ENCODE results near the gene LRR1. TPM values are rescaled to one million over a fixed set of nuclear protein-coding genes. Genes with fewer than 3 reads are reported as not detected.

The LRR1 gene
- total and polyA plus RNA-seq, 2 of the 4 experiments (the other 2 are of a cell fraction): 11.6 to 20.8 TPM

DNA sequence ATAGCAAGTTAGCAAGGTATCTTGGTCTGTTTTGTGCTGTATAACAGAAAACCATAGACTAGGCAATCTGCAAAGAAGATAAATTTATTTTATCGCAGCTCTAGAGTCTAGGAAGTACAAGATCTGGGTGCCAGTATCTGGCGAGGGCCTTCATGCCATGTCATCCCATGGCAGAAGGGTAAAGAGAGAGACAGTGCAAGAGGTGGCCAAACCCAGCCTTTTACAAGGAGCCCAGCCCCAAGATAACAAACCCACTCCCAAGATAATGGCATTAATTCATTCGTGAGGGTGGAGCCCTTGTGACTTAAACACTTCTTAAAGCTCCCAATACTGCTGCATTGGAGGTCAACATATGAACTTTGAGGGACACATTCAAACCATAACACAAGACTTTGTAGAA lies 29.5 kb upstream of the LRR1 start:
- POLR2A ChIA-PET (ENCODE audit: unreplicated experiment): no interaction called here
- dilution Hi-C loops (cut with HindIII; ENCODE audit: low sequenced_read_pairs, unreplicated experiment) (no loop called here), in situ Hi-C loops (cut with MboI; ENCODE audit: low sequenced_read_pairs) (no loop called here)

More for the DNA sequence above, 29.5 kb upstream of the LRR1 start:
- H4K8ac ChIP-seq (ENCODE audit: low read depth in 2 of 2, low read length in 2 of 2): no peak overlapping the region
- H2AFZ ChIP-seq (replicated peaks; ENCODE audit: low read length, poor library complexity): no peak overlapping the region
- H3K4me3 ChIP-seq (ENCODE audit: insufficient read depth, low read depth, low read length): no peak overlapping the region
- H4K5ac ChIP-seq (ENCODE audit: low read depth, low read length): no peak overlapping the region
- no peak overlapping the region for H2BK15ac ChIP-seq (ENCODE audit: low read depth, low read length)
- no peak overlapping the region for H3K9ac ChIP-seq (ENCODE audit: low read depth, low read length)
- TF ChIP-seq NFE2L2 (IDR thresholded peaks at IDR 0.05; ENCODE audit: low read depth, low read length) (no peak), RCOR1 (IDR thresholded peaks at IDR 0.05; ENCODE audit: insufficient replicate concordance, low read length) (no peak), POLR2A (IDR thresholded peaks at IDR 0.05; ENCODE audit: low read depth, low read length) (no peak), CHD1 (IDR thresholded peaks at IDR 0.05; ENCODE audit: low read depth, low read length) (no peak), ELK1 (IDR thresholded peaks at IDR 0.05; ENCODE audit: borderline replicate concordance, low read depth, low read length) (no peak), CEBPB (IDR thresholded peaks at IDR 0.05; ENCODE audit: low read depth, low read length) (no peak), CTCF (conservative IDR thresholded peaks at IDR 0.05; ENCODE audit: low read depth, low read length) (no peak), RAD21 (IDR thresholded peaks at IDR 0.05; ENCODE audit: low read length) (no peak)
- TF ChIP-seq, protein P1, sequence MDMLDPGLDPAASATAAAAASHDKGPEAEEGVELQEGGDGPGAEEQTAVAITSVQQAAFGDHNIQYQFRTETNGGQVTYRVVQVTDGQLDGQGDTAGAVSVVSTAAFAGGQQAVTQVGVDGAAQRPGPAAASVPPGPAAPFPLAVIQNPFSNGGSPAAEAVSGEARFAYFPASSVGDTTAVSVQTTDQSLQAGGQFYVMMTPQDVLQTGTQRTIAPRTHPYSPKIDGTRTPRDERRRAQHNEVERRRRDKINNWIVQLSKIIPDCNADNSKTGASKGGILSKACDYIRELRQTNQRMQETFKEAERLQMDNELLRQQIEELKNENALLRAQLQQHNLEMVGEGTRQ (IDR thresholded peaks at IDR 0.05; ENCODE audit: low read depth, low read length): no peak
- no peak overlapping the region for H2BK120ac ChIP-seq (ENCODE audit: low read depth, low read length)
- peaks cover 2% of the 10 kb centered on the region; the same call in 1 of the 2 replicates for H3K36me3 ChIP-seq (ENCODE audit: control insufficient read depth, insufficient read depth, low read length)
- no peak overlapping the region for H3K27ac ChIP-seq (ENCODE audit: insufficient read depth, low read length)
- intact Hi-C loops (cut with micrococcal nuclease): no loop called here
- no peaks in the 10 kb centered on the region for H3K9me3 ChIP-seq (ENCODE audit: control insufficient read depth, insufficient read depth, low read length)
- no peak overlapping the region for H3K56ac ChIP-seq (ENCODE audit: extremely low read depth, insufficient read depth, low read length)
- H2BK20ac ChIP-seq (ENCODE audit: low read depth, low read length): no peak overlapping the region
- H2AK9ac ChIP-seq (replicated peaks; ENCODE audit: low read depth, low read length, poor library complexity): no peak overlapping the region
- no peak overlapping the region for H3K14ac ChIP-seq (replicated peaks; ENCODE audit: low read depth, low read length)
- CTCF ChIA-PET: no interaction called here
- ATAC-seq (ENCODE audit: low read depth) (no peak), DNase-seq (no peak)
- H3K9me1 ChIP-seq (ENCODE audit: insufficient read depth, low read length): no peaks in the 10 kb centered on the region
- no peak overlapping the region for H4K91ac ChIP-seq (ENCODE audit: insufficient read depth, low read depth, low read length)
- no peak overlapping the region for H2AK5ac ChIP-seq (ENCODE audit: low read depth, low read length)
- WGBS, 2 experiments (ENCODE audit: extremely low coverage in 2 of 2, insufficient read length in 1 of 2): no CpG with 5 or more reads among the region's 3 CpGs
- BruUV-seq (replicated peaks): no TSS peak
- H3K79me1 ChIP-seq (ENCODE audit: low read depth in 1 of 2, low read length in 2 of 2): no peaks in the 10 kb centered on the region
- no peak overlapping the region for H3K23ac ChIP-seq (ENCODE audit: low read depth, low read length)
- H3K4ac ChIP-seq (ENCODE audit: low read depth, low read length): no peak overlapping the region
- H3K4me1 ChIP-seq (ENCODE audit: control insufficient read depth, insufficient read depth, low read length): no peaks in the 10 kb centered on the region
- no peaks in the 10 kb centered on the region for H4K20me1 ChIP-seq (ENCODE audit: insufficient read depth, low read length)
- no peak overlapping the region for H3K18ac ChIP-seq (ENCODE audit: low read depth, low read length)
- no peaks in the 10 kb centered on the region for H3K27me3 ChIP-seq (ENCODE audit: control insufficient read depth, insufficient read depth, low read length)
- H3K4me2 ChIP-seq (ENCODE audit: low read depth, low read length): no peak overlapping the region
- no peak overlapping the region for H2BK5ac ChIP-seq (ENCODE audit: low read depth, low read length, poor library complexity, severe bottlenecking)
